ENCODE measurements around the gene KRT23.

KRT23 gene

DNA sequence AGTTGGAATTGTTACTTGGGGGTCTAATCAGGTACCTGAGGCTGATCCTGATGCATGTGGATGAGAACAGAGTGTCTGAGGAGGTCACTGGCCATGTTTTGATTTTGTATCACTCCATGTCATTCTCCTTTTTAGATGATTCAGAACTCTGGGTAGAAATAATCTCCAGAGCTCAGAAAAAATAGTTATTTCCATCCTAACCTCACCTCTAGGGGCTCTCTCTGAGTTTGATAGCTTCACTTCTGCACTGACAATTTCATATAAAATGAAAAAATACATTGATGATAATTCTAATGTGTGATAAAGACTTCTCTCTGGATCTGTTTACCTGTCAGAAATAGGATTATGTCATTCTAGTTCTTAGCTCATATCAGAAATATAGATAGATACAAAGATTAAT, 64.2 kb downstream of the KRT23 start:
- no peak for DNase-seq (ENCODE audit: extremely low read depth, low read depth)
- TF ChIP-seq, protein P1, sequence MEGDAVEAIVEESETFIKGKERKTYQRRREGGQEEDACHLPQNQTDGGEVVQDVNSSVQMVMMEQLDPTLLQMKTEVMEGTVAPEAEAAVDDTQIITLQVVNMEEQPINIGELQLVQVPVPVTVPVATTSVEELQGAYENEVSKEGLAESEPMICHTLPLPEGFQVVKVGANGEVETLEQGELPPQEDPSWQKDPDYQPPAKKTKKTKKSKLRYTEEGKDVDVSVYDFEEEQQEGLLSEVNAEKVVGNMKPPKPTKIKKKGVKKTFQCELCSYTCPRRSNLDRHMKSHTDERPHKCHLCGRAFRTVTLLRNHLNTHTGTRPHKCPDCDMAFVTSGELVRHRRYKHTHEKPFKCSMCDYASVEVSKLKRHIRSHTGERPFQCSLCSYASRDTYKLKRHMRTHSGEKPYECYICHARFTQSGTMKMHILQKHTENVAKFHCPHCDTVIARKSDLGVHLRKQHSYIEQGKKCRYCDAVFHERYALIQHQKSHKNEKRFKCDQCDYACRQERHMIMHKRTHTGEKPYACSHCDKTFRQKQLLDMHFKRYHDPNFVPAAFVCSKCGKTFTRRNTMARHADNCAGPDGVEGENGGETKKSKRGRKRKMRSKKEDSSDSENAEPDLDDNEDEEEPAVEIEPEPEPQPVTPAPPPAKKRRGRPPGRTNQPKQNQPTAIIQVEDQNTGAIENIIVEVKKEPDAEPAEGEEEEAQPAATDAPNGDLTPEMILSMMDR (IDR thresholded peaks at IDR 0.05; ENCODE audit: low read depth, low read length): no peak; the same call in 1 of the 2 replicates
